GM18511 (cell line): ENCODE data around the gene STRA8.

Source experiments
- ATAC-seq: cut with Tn5 transposase; IDR thresholded peaks from one replicate; pipeline ENCODE4 v1.9.1; 2021; ENCODE audit warnings: mild to moderate bottlenecking, moderate library complexity; ENCODE audit not compliant: unreplicated experiment

Gene STRA8

GRCh38 chr7:135235841-135236240, 2.2 kb downstream of the STRA8 start:
- ATAC-seq = no peak

- ATAC-seq = peak; percentile 93
Observed at GRCh38 chr7:135236727-135237126, 3.1 kb downstream of the STRA8 start.

- no peak for ATAC-seq
Observed at GRCh38 chr7:135238112-135238744, 4.6 kb downstream of the STRA8 start.

GRCh38 chr7:135239263-135239662, 5.6 kb downstream of the STRA8 start:
- ATAC-seq = no peak

GRCh38 chr7:135240441-135240840, 6.8 kb downstream of the STRA8 start:
- ATAC-seq = no peak

GRCh38 chr7:135242096-135242684, 8.6 kb downstream of the STRA8 start:
- no peak for ATAC-seq

GRCh38 chr7:135245226-135246190, 11.9 kb downstream of the STRA8 start:
- ATAC-seq = no peak

- no peak for ATAC-seq
Observed at GRCh38 chr7:135246191-135246825, 12.7 kb downstream of the STRA8 start.

- no peak for ATAC-seq
Observed at GRCh38 chr7:135247746-135248471, 14.3 kb downstream of the STRA8 start.

- ATAC-seq = no peak
Observed at GRCh38 chr7:135248546-135248945, 14.9 kb downstream of the STRA8 start.

- ATAC-seq = peak; percentile 46
Observed at GRCh38 chr7:135251496-135252391, 18.1 kb downstream of the STRA8 start.

- ATAC-seq = peak; percentile 52
Observed at GRCh38 chr7:135253851-135254771, 20.5 kb downstream of the STRA8 start.

- ATAC-seq = no peak
Observed at GRCh38 chr7:135257790-135258189, 24.2 kb downstream of the STRA8 start.

GRCh38 chr7:135258585-135258984, 24.9 kb downstream of the STRA8 start:
- ATAC-seq = no peak

- ATAC-seq = no peak
Observed at GRCh38 chr7:135259702-135260101, 26.1 kb downstream of the STRA8 start.

- no peak for ATAC-seq
Observed at GRCh38 chr7:135260470-135260869, 26.8 kb downstream of the STRA8 start.

GRCh38 chr7:135260930-135261721, 27.5 kb downstream of the STRA8 start:
- ATAC-seq = no peak
